Duodenal mucosa (tissue), 2 donors: ENCODE data around the gene SLC16A9.
"Not testable (repeated sequence)": the region's sequence is repeated elsewhere in the genome, so short reads cannot be mapped to it uniquely, and the experiment has no call there.

ENCODE experiments used
- H3K27ac ChIP-seq: one replicate; pipeline ENCODE4 v1.7.0; 2013; ENCODE audit warnings: low read depth, low read length
- H3K27me3 ChIP-seq, 2 donors: one replicate each; pipeline ENCODE4 v1.7.0; 2013; ENCODE audit warnings: low read length in 2 of 2, control low read depth in 1 of 2; ENCODE audit not compliant: insufficient read depth in 2 of 2, control insufficient read depth in 1 of 2
- H3K36me3 ChIP-seq, 2 donors: one replicate each; pipeline ENCODE4 v1.7.0; 2013; ENCODE audit warnings: low read length in 2 of 2, control low read depth in 1 of 2; ENCODE audit not compliant: insufficient read depth in 2 of 2, control insufficient read depth in 1 of 2
- H3K4me1 ChIP-seq, 2 donors: one replicate each; pipeline ENCODE4 v1.7.0; 2013; ENCODE audit warnings: low read length in 2 of 2, control low read depth in 1 of 2; ENCODE audit not compliant: insufficient read depth in 2 of 2, control insufficient read depth in 1 of 2
- H3K4me3 ChIP-seq, 2 donors: one replicate each; pipeline ENCODE4 v1.7.0; 2013; ENCODE audit warnings: low read length in 2 of 2, low read depth in 1 of 2
- H3K9ac ChIP-seq, 2 donors: one replicate each; pipeline ENCODE4 v1.7.0; 2013; ENCODE audit warnings: low read length in 2 of 2, low read depth in 1 of 2
- H3K9me3 ChIP-seq, 2 donors: one replicate each; pipeline ENCODE4 v1.7.0; 2013; ENCODE audit warnings: low read length in 2 of 2, control low read depth in 1 of 2; ENCODE audit not compliant: control insufficient read depth in 1 of 2

The SLC16A9 gene, protein sequence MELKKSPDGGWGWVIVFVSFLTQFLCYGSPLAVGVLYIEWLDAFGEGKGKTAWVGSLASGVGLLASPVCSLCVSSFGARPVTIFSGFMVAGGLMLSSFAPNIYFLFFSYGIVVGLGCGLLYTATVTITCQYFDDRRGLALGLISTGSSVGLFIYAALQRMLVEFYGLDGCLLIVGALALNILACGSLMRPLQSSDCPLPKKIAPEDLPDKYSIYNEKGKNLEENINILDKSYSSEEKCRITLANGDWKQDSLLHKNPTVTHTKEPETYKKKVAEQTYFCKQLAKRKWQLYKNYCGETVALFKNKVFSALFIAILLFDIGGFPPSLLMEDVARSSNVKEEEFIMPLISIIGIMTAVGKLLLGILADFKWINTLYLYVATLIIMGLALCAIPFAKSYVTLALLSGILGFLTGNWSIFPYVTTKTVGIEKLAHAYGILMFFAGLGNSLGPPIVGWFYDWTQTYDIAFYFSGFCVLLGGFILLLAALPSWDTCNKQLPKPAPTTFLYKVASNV

GRCh38 chr10:59709395-59710125 lies at the start of gene SLC16A9:
TSS of gene SLC16A9 (minus strand) at chr10:59709850. CDS start at chr10:59684291, 25,559 bp downstream.
- no peaks in the 10 kb centered on the region for H3K36me3 ChIP-seq
- peaks cover 5 to 8% of the 10 kb centered on the region in 2 donors for H3K4me1 ChIP-seq
- H3K9ac ChIP-seq: peak within 1 kb of the TSS; percentile 6 to 18
- H3K4me3 ChIP-seq: peak within 1 kb of the TSS; percentile 55 to 61
- H3K27ac ChIP-seq: peak within 1 kb of the TSS; percentile 66
- peaks cover 15 to 20% of the 10 kb centered on the region in 2 donors for H3K27me3 ChIP-seq
- no peaks in the 10 kb centered on the region for H3K9me3 ChIP-seq

DNA sequence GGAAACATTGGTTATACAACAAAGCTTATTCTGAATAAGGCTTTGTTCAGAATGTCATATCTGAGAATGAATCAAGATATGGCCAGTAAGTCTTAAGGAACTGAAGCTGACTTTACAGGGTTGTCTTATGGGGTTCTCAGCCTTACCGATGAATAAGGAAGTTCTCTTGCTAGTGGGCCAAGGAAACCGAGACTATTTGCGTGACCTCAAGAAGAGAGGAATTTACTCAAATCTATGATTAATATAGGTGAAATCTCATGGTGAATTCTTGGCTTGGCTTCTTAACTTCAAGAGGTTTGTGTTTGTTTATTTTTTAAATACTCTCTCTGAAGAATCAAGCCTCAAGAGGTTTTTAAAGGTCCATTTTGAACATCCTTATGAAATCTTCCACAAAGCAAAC lies 48.3 kb upstream of the SLC16A9 start:
- Histone ChIP-seq H3K4me1 (no peaks in the 10 kb centered on the region), H3K27ac (no peak overlapping the region), H3K9ac (no peak overlapping the region), H3K9me3 (no peaks in the 10 kb centered on the region), H3K27me3 (no peaks in the 10 kb centered on the region), H3K36me3 (no peaks in the 10 kb centered on the region), H3K4me3 (no peak overlapping the region)

DNA sequence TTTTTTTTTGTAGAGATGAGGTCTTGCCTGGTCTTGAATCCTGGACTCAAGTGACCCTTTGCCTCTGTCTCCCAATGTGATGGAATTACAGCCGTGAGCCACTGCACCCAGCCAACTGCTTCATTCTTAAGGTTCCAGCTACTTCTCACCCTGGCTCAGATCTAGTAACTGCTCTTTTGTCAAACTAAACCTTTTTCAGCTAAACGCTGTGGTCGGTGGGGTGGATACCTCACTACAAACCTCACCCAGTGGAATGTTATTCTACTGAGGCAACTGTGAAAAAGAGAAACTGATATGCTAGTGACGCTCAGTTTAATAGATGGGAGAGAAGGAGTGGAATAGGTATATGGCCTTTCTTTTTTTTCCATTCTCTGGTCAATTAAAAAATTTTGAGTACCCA lies 45.3 kb upstream of the SLC16A9 start:
- no peaks in the 10 kb centered on the region for H3K9me3 ChIP-seq
- no peaks in the 10 kb centered on the region for H3K27me3 ChIP-seq
- H3K4me1 ChIP-seq: no peaks in the 10 kb centered on the region
- no peaks in the 10 kb centered on the region for H3K36me3 ChIP-seq
- H3K27ac ChIP-seq: no peak overlapping the region
- H3K4me3 ChIP-seq: no peak overlapping the region
- no peak overlapping the region for H3K9ac ChIP-seq

- H3K4me3 ChIP-seq: no peak within 1 kb of the TSS
- H3K9me3 ChIP-seq: no peaks in the 10 kb centered on the region
- H3K4me1 ChIP-seq: no peaks in the 10 kb centered on the region
- no peaks in the 10 kb centered on the region for H3K36me3 ChIP-seq
- no peaks in the 10 kb centered on the region for H3K27me3 ChIP-seq
- H3K27ac ChIP-seq: no peak within 1 kb of the TSS
- no peak within 1 kb of the TSS for H3K9ac ChIP-seq
Measured at GRCh38 chr10:59753267-59753666, 43.6 kb upstream of the SLC16A9 start, which contains the start of gene MRLN. TSS of gene MRLN (minus strand) at chr10:59753455.

- H3K4me3 ChIP-seq: no peak overlapping the region
- H3K27me3 ChIP-seq: no peaks in the 10 kb centered on the region
- H3K9ac ChIP-seq: no peak overlapping the region
- H3K4me1 ChIP-seq: no peaks in the 10 kb centered on the region
- H3K27ac ChIP-seq: no peak overlapping the region
- no peaks in the 10 kb centered on the region for H3K9me3 ChIP-seq
- no peaks in the 10 kb centered on the region for H3K36me3 ChIP-seq
Measured at GRCh38 chr10:59752278-59752940, 42.8 kb upstream of the SLC16A9 start.

GRCh38 chr10:59750155-59750945 lies 40.7 kb upstream of the SLC16A9 start:
- H3K4me3 ChIP-seq: no peak overlapping the region
- H3K9me3 ChIP-seq: no peaks in the 10 kb centered on the region
- H3K4me1 ChIP-seq: no peaks in the 10 kb centered on the region
- H3K27me3 ChIP-seq: no peaks in the 10 kb centered on the region
- no peak overlapping the region for H3K27ac ChIP-seq
- no peak overlapping the region for H3K9ac ChIP-seq
- H3K36me3 ChIP-seq: no peaks in the 10 kb centered on the region

GRCh38 chr10:59748834-59749233 lies 39.2 kb upstream of the SLC16A9 start:
- H3K27me3 ChIP-seq: no peaks in the 10 kb centered on the region
- H3K4me1 ChIP-seq: no peaks in the 10 kb centered on the region
- no peak overlapping the region for H3K4me3 ChIP-seq
- no peaks in the 10 kb centered on the region for H3K9me3 ChIP-seq
- H3K9ac ChIP-seq: no peak overlapping the region
- H3K36me3 ChIP-seq: no peaks in the 10 kb centered on the region
- H3K27ac ChIP-seq: no peak overlapping the region

- Histone ChIP-seq H3K27me3 (no peaks in the 10 kb centered on the region), H3K9ac (no peak overlapping the region), H3K4me3 (no peak overlapping the region), H3K9me3 (no peaks in the 10 kb centered on the region), H3K36me3 (no peaks in the 10 kb centered on the region), H3K4me1 (no peaks in the 10 kb centered on the region), H3K27ac (no peak overlapping the region)
Measured at GRCh38 chr10:59745163-59745650, 35.6 kb upstream of the SLC16A9 start.

GRCh38 chr10:59744762-59745161 lies 35.1 kb upstream of the SLC16A9 start:
- not testable (repeated sequence) for H3K4me1 ChIP-seq, H3K4me3 ChIP-seq, H3K9ac ChIP-seq, H3K9me3 ChIP-seq, H3K27me3 ChIP-seq, H3K36me3 ChIP-seq, H3K27ac ChIP-seq
